ENCODE measurements around the gene VMO1.

VMO1 gene

GRCh38 chr17:4808378-4808767 lies 22.2 kb upstream of the VMO1 start:
- no peak overlapping the region for H3K4me3 ChIP-seq (ENCODE audit: low read depth, low read length)
- TF ChIP-seq CTCF (IDR thresholded peaks at IDR 0.05; ENCODE audit: low read depth, low read length, missing control alignments), result no peak
- no peak for DNase-seq (ENCODE audit: low read depth)

- TF ChIP-seq CTCF (IDR thresholded peaks at IDR 0.05; ENCODE audit: low read depth, low read length, missing control alignments), result no peak
- DNase-seq (ENCODE audit: low read depth), result no peak
- H3K4me3 ChIP-seq (ENCODE audit: low read depth, low read length), result peak overlapping the region; percentile 87
Observed at GRCh38 chr17:4807605-4808377, 21.6 kb upstream of the VMO1 start.

GRCh38 chr17:4806777-4807604 lies 20.8 kb upstream of the VMO1 start, which contains the start of gene PLD2:
Gene PLD2 (plus strand): TSS chr17:4807152. CDS start chr17:4807773, 621 bp downstream.
- no peak for TF ChIP-seq CTCF (IDR thresholded peaks at IDR 0.05; ENCODE audit: low read depth, low read length, missing control alignments)
- DNase-seq (ENCODE audit: low read depth), result peak; percentile 16
- peak within 1 kb of the TSS; percentile 87 for H3K4me3 ChIP-seq (ENCODE audit: low read depth, low read length)

- DNase-seq (ENCODE audit: low read depth), result no peak
- peak overlapping the region; percentile 67 for H3K4me3 ChIP-seq (ENCODE audit: low read depth, low read length)
- TF ChIP-seq CTCF (IDR thresholded peaks at IDR 0.05; ENCODE audit: low read depth, low read length, missing control alignments), result no peak
Observed at GRCh38 chr17:4806456-4806776, 20.3 kb upstream of the VMO1 start.

GRCh38 chr17:4802228-4802627 lies 16.1 kb upstream of the VMO1 start, which contains the start of gene C17orf114:
Gene C17orf114 (minus strand): TSS chr17:4802328.
- no peak within 1 kb of the TSS for H3K4me3 ChIP-seq (ENCODE audit: low read depth, low read length)
- no peak for DNase-seq (ENCODE audit: low read depth)
- no peak for TF ChIP-seq CTCF (IDR thresholded peaks at IDR 0.05; ENCODE audit: low read depth, low read length, missing control alignments)

GRCh38 chr17:4800462-4801196 lies 14.5 kb upstream of the VMO1 start:
- no peak for DNase-seq (ENCODE audit: low read depth)
- H3K4me3 ChIP-seq (ENCODE audit: low read depth, low read length), result no peak overlapping the region
- no peak for TF ChIP-seq CTCF (IDR thresholded peaks at IDR 0.05; ENCODE audit: low read depth, low read length, missing control alignments)

Data from GM12864 (cell line).